GM12801 (cell line): Measurements from ENCODE around the gene ANGPTL7.

Source experiments
- TF ChIP-seq, protein P1 (sequence below): IDR thresholded peaks from one replicate; pipeline ENCODE4 v1.5.1; 2011; ENCODE audit warnings: control low read depth; ENCODE audit not compliant: insufficient read length; ENCODE audit errors: extremely low read depth

Gene ANGPTL7

DNA sequence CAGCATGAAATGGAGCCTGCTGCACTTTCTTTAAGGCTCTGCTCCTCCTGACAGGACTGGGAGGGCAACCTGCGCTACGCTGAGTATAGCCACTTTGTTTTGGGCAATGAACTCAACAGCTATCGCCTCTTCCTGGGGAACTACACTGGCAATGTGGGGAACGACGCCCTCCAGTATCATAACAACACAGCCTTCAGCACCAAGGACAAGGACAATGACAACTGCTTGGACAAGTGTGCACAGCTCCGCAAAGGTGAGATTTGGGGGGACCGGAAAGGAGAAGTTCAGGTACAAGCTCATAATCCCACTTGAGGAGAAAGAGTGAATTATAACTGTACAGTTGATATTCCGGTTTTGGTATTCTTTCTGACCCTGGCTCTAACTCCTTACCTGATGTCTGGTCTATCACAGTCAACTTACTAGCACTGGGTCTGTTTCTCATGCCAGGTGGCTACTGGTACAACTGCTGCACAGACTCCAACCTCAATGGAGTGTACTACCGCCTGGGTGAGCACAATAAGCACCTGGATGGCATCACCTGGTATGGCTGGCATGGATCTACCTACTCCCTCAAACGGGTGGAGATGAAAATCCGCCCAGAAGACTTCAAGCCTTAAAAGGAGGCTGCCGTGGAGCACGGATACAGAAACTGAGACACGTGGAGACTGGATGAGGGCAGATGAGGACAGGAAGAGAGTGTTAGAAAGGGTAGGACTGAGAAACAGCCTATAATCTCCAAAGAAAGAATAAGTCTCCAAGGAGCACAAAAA lies 5.4 kb downstream of the ANGPTL7 start:
- TF ChIP-seq, protein P1, sequence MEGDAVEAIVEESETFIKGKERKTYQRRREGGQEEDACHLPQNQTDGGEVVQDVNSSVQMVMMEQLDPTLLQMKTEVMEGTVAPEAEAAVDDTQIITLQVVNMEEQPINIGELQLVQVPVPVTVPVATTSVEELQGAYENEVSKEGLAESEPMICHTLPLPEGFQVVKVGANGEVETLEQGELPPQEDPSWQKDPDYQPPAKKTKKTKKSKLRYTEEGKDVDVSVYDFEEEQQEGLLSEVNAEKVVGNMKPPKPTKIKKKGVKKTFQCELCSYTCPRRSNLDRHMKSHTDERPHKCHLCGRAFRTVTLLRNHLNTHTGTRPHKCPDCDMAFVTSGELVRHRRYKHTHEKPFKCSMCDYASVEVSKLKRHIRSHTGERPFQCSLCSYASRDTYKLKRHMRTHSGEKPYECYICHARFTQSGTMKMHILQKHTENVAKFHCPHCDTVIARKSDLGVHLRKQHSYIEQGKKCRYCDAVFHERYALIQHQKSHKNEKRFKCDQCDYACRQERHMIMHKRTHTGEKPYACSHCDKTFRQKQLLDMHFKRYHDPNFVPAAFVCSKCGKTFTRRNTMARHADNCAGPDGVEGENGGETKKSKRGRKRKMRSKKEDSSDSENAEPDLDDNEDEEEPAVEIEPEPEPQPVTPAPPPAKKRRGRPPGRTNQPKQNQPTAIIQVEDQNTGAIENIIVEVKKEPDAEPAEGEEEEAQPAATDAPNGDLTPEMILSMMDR: no peak

DNA sequence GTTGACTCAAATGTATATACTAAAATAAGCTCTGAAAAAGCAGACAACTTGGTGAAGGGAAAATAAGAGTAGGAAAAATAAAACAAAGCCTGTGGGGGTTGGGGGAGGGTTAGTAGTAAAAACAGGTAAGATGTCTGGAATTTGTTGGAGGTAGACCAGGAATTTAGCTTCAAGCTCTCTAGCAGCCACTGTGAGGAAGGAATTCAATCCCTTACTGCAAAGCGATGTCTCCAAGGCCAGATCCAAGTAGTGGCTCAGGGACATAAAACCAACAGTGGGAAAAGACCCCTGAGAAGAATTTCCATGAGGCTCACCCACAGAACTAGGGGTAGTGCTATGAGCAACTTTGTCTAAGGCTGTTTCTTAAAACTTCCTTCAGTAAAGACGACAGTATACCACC lies 7.8 kb downstream of the ANGPTL7 start:
- TF ChIP-seq, protein P1: no peak

DNA sequence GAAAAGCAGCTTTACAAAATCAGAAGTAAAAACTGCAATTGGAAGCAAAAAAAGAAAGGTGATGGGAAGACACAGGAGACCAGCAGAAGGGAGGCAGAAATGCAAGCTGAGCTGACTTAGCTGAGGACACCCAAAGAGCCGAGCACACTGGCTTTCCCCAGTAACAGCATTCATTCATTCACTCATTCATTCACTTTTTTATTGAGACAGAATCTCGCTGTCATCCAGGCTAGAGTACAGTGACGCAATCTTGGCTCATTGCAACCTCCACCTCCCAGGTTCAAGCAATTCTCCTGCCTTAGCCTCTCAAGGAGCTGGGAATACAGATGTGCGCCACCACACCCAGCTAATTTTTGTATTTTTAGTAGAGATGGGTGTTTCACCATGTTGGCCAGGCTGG lies 8.2 kb downstream of the ANGPTL7 start:
- TF ChIP-seq, protein P1: no peak

DNA sequence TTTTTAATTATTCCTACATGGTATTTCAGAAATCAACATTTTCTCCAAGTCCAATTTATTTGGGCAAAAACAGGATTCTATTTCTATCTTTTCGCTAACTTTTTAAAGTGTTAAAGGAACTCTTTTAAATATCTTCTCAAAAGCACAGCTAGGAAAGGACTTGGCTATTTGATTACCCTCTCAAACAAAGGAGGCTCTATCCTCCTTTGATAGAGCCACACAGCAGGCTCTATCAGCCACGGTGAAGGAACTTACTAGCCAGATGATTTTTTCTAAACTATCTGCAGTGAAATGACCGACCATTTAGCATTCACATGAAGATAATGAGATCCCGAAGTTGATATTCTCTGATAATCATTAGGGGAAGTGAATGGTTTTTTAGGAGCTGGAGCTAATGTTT lies 9.1 kb downstream of the ANGPTL7 start:
- TF ChIP-seq, protein P1: no peak

DNA sequence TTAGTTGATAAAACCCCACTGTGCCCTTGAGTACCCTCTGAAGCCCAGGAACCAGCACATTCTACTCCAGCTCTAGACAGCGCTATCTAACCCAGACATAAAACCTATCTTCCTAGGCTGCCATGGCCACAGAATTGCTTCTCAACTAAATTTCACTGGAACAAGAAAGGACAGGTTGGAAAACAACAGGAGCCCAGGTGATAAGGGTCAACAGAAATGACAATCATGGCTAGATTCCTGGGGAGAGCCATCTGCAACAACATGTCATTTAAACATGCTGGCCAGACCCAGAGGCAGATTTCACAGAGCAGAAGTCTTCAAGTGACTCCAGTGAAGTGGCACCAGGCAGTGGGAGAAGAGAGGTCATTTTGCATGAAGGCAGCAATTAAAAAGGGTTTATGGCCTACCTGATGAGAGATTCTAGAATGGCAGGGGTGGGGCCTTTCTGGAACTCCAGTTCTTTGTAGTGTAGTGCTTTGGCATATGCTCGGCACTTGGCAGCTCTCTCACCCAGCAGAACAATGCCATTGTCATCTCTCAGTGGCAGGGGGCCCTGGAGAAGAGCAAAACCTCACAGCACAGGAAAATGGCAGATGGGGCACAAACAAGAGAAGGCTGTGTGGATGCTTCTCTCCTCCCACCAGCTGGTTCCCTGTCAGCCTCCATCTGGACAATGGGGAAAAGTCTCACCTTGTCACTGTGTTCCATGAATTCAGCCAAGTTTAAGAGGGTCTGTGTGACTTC lies 9.9 kb downstream of the ANGPTL7 start:
- TF ChIP-seq, protein P1: no peak

DNA sequence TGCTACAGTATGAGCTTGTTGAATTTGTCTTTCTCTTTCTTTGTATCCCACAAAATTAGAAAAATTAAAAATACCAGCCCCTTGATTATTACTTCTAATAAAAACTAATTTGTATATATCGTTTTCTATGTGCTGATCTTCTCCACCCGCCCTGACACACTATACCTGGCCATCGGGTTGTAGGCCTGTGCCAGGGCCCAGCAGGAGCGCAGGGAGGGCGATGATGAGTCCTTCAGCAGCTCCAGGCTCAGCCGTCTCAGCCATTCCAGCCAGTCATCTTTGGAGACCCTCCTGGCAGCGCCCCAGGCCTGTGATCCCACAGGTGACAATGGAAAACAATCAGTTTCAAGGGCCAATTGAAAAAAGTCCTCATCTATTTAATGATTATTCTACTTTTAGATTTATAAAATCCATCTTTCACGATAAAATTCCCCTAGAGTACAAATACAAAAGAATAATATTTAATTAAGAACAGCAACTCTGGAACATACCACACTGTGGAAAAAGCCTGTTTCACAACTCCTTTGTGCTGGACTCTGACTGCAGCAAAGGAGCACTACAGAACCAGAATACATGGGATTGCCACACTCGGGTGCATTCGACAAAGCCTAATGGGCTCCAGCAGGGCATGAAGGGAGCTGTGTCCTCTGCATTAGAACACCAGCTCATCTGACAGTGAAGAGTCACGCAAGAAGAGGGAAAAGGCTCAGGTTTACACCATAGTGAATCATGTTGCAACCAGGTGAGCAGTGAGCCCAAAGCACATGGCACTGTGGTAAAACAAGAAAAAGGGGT lies 15.4 kb downstream of the ANGPTL7 start:
- TF ChIP-seq, protein P1: no peak
